Measurements from ENCODE around the gene TUFT1. TPM values are rescaled to one million over a fixed set of nuclear protein-coding genes. Genes with fewer than 3 reads are reported as not detected.

Gene TUFT1
- total and polyA plus RNA-seq, 9 of the 15 experiments (the other 6 are each of a cell fraction or from before 2014, with no cell fraction given), result 0.54 to 2.0 (median 1.7) TPM

DNA sequence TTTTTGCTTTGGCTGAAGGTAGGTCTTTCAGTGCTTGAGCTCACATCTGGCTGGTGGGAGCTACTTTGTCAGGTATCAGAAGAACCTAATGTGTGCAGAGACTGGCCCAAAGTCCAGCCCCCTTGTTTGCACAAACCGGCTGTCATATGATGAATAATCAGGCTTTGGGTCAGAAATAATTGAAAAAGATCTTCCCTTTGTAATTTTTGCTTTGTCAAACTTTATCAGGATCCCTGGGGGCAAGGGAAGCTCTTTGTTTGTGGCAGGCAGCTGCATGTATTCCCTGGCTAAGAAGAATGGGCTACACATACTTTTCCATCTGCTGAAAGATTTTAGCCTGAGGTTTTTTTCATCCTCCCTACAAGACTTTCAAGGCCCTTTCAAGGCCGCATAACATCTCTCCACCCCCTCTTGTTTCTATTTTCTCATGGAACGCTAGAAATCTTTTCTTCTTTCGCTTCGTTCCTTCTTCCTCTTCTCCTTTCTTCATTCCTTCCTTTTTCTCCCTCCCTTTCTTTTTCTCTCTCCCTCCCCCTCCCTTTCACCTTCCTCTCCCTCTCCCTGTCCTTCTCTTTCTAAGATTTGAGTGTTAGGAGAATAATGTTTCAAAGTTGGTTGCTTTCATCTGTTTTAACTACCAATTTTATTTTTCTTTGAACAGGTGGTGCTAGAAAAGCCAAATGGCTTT lies 25.5 kb downstream of the TUFT1 start:
- Histone ChIP-seq H3K4me2 (ENCODE audit: insufficient read depth, low read length) (no peak overlapping the region), H3K9ac (ENCODE audit: insufficient read depth in 1 of 2, low read depth in 2 of 2, low read length in 2 of 2) (no peak overlapping the region), H3K9me3 (replicated peaks; ENCODE audit: control insufficient read depth, insufficient read depth, low read depth, low read length) (no peaks in the 10 kb centered on the region), H3K4me3 (no peak overlapping the region), H3K27me3 (ENCODE audit: control insufficient read depth in 2 of 2, insufficient read depth in 2 of 2, low read length in 2 of 2) (peaks cover 3 to 10% of the 10 kb centered on the region in 2 experiments; a peak in 4 of 5 replicates), H3K4me1 (replicated peaks in 1 of 2; ENCODE audit: control insufficient read depth in 2 of 2, insufficient read depth in 2 of 2, low read length in 2 of 2) (peaks cover 0 to 7% of the 10 kb centered on the region in 2 experiments; a peak in 2 of 5 replicates), H2AFZ (ENCODE audit: low read depth, low read length) (no peak overlapping the region), H3K79me2 (ENCODE audit: control insufficient read depth, insufficient read depth, low read length) (no peaks in the 10 kb centered on the region), H3K9me1 (ENCODE audit: control insufficient read depth, insufficient read depth, low read length) (no peaks in the 10 kb centered on the region), H3K27ac (ENCODE audit: extremely low read depth, low read depth, low read length) (no peak overlapping the region), H3K36me3 (ENCODE audit: control insufficient read depth, insufficient read depth, low read length) (no peaks in the 10 kb centered on the region), H4K20me1 (replicated peaks; ENCODE audit: control insufficient read depth, insufficient read depth, low read length) (0 out of 2 replicates have a peak, but pooled peaks cover 4% of the 10 kb centered on the region)
- TF ChIP-seq NCOA6 (IDR thresholded peaks at IDR 0.05), result no peak
- no peak for TF ChIP-seq ZNF24 (IDR thresholded peaks at IDR 0.05)
- no peak for TF ChIP-seq ERF (CRISPR knock-in tag; IDR thresholded peaks at IDR 0.05)
- TF ChIP-seq, protein P1, sequence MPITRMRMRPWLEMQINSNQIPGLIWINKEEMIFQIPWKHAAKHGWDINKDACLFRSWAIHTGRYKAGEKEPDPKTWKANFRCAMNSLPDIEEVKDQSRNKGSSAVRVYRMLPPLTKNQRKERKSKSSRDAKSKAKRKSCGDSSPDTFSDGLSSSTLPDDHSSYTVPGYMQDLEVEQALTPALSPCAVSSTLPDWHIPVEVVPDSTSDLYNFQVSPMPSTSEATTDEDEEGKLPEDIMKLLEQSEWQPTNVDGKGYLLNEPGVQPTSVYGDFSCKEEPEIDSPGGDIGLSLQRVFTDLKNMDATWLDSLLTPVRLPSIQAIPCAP (CRISPR knock-in tag; IDR thresholded peaks at IDR 0.05; ENCODE audit: borderline replicate concordance), result no peak
- TF ChIP-seq, protein P2, sequence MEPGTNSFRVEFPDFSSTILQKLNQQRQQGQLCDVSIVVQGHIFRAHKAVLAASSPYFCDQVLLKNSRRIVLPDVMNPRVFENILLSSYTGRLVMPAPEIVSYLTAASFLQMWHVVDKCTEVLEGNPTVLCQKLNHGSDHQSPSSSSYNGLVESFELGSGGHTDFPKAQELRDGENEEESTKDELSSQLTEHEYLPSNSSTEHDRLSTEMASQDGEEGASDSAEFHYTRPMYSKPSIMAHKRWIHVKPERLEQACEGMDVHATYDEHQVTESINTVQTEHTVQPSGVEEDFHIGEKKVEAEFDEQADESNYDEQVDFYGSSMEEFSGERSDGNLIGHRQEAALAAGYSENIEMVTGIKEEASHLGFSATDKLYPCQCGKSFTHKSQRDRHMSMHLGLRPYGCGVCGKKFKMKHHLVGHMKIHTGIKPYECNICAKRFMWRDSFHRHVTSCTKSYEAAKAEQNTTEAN (CRISPR knock-in tag; IDR thresholded peaks at IDR 0.05), result no peak
- TF ChIP-seq SUPT5H (IDR thresholded peaks at IDR 0.05), result no peak
- no peak for TF ChIP-seq CREBBP (IDR thresholded peaks at IDR 0.05; ENCODE audit: low read depth, low read length)
- TF ChIP-seq, protein P3, sequence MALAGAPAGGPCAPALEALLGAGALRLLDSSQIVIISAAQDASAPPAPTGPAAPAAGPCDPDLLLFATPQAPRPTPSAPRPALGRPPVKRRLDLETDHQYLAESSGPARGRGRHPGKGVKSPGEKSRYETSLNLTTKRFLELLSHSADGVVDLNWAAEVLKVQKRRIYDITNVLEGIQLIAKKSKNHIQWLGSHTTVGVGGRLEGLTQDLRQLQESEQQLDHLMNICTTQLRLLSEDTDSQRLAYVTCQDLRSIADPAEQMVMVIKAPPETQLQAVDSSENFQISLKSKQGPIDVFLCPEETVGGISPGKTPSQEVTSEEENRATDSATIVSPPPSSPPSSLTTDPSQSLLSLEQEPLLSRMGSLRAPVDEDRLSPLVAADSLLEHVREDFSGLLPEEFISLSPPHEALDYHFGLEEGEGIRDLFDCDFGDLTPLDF (CRISPR knock-in tag; IDR thresholded peaks at IDR 0.05), result no peak
- no peak for TF ChIP-seq RBBP5 (IDR thresholded peaks at IDR 0.05; ENCODE audit: borderline replicate concordance, insufficient read depth, low read length, poor library complexity, severe bottlenecking)
- no peak for TF ChIP-seq ILF3 (IDR thresholded peaks at IDR 0.05; ENCODE audit: borderline replicate concordance)
- DNase-seq (ENCODE audit: extremely low read depth in 1 of 4, low spot score in 3 of 4), result no peak
- in situ Hi-C loops (cut with MboI) (no loop called here), intact Hi-C loops (cut with micrococcal nuclease) (no loop called here)
- no TSS peak for BruUV-seq (replicated peaks)
- CTCF ChIA-PET (ENCODE audit: low intra/inter-chr PET ratio), result no interaction called here
- FAIRE-seq, result no peak
- 9% methylated on average over 4 of the region's 5 CpGs for WGBS (ENCODE audit: insufficient coverage, low coverage, missing lambda C conversion rate)
- POLR2A ChIA-PET, result interaction anchor here (0.6 kb wide), 1 partner anchor 26 kb away, joined by 3 read pairs; no protein-coding TSS in a partner anchor
- ATAC-seq, result no peak

Data from K562 (cell line).